Fibroblast of mammary gland (primary cell): ENCODE measurements around the gene CRISP2.

Experiments used
- DNase-seq: peaks from one replicate; pipeline ENCODE4 v3.0.0-alpha.2; 2010; ENCODE audit warnings: low read depth
- H3K4me3 ChIP-seq: 2 replicates; pipeline ENCODE4 v1.5.1; 2011; ENCODE audit warnings: low read depth, mild to moderate bottlenecking, low read length, moderate library complexity; ENCODE audit not compliant: control insufficient read depth
- CTCF ChIP-seq: conservative IDR thresholded peaks from 2 replicates; pipeline ENCODE4 v1.5.1; 2011; ENCODE audit warnings: low read depth, low read length, inconsistent platforms; ENCODE audit not compliant: control insufficient read depth, insufficient read depth

Gene CRISP2

GRCh38 chr6:49713346-49713745, at the start of gene CRISP2:
CRISP2 (minus strand) TSS chr6:49713543; CDS start chr6:49709196, 4,347 bp downstream.
- TF ChIP-seq CTCF, result no peak
- DNase-seq, result no peak
- no peak within 1 kb of the TSS for H3K4me3 ChIP-seq

- no peak for DNase-seq
- no peak for TF ChIP-seq CTCF
- no peak within 1 kb of the TSS for H3K4me3 ChIP-seq
Observed at GRCh38 chr6:49744259-49744658, 30.9 kb upstream of the CRISP2 start, which contains the start of gene CRISP3. CRISP3 (minus strand) TSS chr6:49744388; CDS start chr6:49744367, 21 bp downstream.

GRCh38 chr6:49743429-49743828, 30.1 kb upstream of the CRISP2 start:
- H3K4me3 ChIP-seq, result no peak overlapping the region
- no peak for DNase-seq
- no peak for TF ChIP-seq CTCF

GRCh38 chr6:49739423-49739822, 26.1 kb upstream of the CRISP2 start:
- no peak for DNase-seq
- no peak for TF ChIP-seq CTCF
- no peak overlapping the region for H3K4me3 ChIP-seq

GRCh38 chr6:49736017-49736508, 22.7 kb upstream of the CRISP2 start:
- TF ChIP-seq CTCF, result no peak

GRCh38 chr6:49733680-49734079, 20.3 kb upstream of the CRISP2 start:
- no peak for DNase-seq
- TF ChIP-seq CTCF, result no peak

More at GRCh38 chr6:49736017-49736508, 22.7 kb upstream of the CRISP2 start:
- H3K4me3 ChIP-seq, result no peak overlapping the region
- no peak for DNase-seq

GRCh38 chr6:49732781-49733180, 19.4 kb upstream of the CRISP2 start:
- no peak overlapping the region for H3K4me3 ChIP-seq
- no peak for TF ChIP-seq CTCF
- DNase-seq, result no peak

More at GRCh38 chr6:49733680-49734079, 20.3 kb upstream of the CRISP2 start:
- no peak overlapping the region for H3K4me3 ChIP-seq
